SU-DHL-6 (cell line): ENCODE results near the gene IGSF8.

Experiments used
- H2AFZ ChIP-seq: fragments of 200-600 bp; sonication (generic); 2 replicates; pipeline ENCODE4 v1.6.1; 2014; ENCODE audit warnings: low read depth, mild to moderate bottlenecking, moderate library complexity, mixed read lengths, antibody characterized with exemption, low read length; ENCODE audit not compliant: severe bottlenecking
- H3F3A ChIP-seq: fragments of 200-600 bp; shearing (Covaris generic); 2 replicates; pipeline ENCODE4 v1.6.0; 2016; ENCODE audit warnings: antibody characterized with exemption, mild to moderate bottlenecking; ENCODE audit not compliant: insufficient read depth
- H3K27ac ChIP-seq: fragments of 200-600 bp; sonication (generic); 2 replicates; pipeline ENCODE4 v1.5.1; 2016; ENCODE audit warnings: low read depth, mild to moderate bottlenecking, low read length, moderate library complexity, mixed read lengths
- H3K27me3 ChIP-seq: fragments of 200-600 bp; sonication (generic), shearing (Covaris generic); 2 replicates; pipeline ENCODE4 v1.6.0; 2014; ENCODE audit warnings: mild to moderate bottlenecking, low read length
- H3K36me3 ChIP-seq: fragments of 200-600 bp; sonication (generic); 2 replicates; pipeline ENCODE4 v1.6.1; 2014; ENCODE audit warnings: mild to moderate bottlenecking, low read length, mixed read lengths
- H3K4me2 ChIP-seq: fragments of 300-600, 200-600 bp; shearing (Covaris generic), sonication (generic); 2 replicates; pipeline ENCODE4 v1.6.0; 2014; ENCODE audit warnings: low read length, low read depth, mild to moderate bottlenecking; ENCODE audit not compliant: poor library complexity, severe bottlenecking
- H3K4me3 ChIP-seq: fragments of 200-600 bp; sonication (generic); 2 replicates; pipeline ENCODE4 v1.5.1; 2014; ENCODE audit warnings: antibody characterized with exemption, low read length, mild to moderate bottlenecking, mixed read lengths; ENCODE audit not compliant: insufficient read depth, poor library complexity, severe bottlenecking
- H3K79me2 ChIP-seq: fragments of 200-600 bp; sonication (generic); 2 replicates; pipeline ENCODE4 v1.6.1; 2014; ENCODE audit warnings: mild to moderate bottlenecking, low read length, moderate library complexity; ENCODE audit not compliant: insufficient read depth
- H3K9ac ChIP-seq: fragments of 200-600 bp; sonication (generic); 2 replicates; pipeline ENCODE4 v1.7.0; 2014; ENCODE audit warnings: mild to moderate bottlenecking, low read length
- H3K9me2 ChIP-seq: fragments of 200-600 bp; sonication (generic); replicated peaks from 2 replicates; pipeline ENCODE4 v1.6.1; 2014; ENCODE audit warnings: low read length; ENCODE audit not compliant: insufficient read depth
- H3K9me3 ChIP-seq: fragments of 200-600 bp; sonication (generic); 2 replicates; pipeline ENCODE4 v1.6.1; 2014; ENCODE audit warnings: low read length, mixed read lengths; ENCODE audit not compliant: insufficient read depth
- H4K20me1 ChIP-seq: fragments of 200-600 bp; sonication (generic); 2 replicates; pipeline ENCODE4 v1.6.1; 2014; ENCODE audit warnings: low read depth, mild to moderate bottlenecking, antibody characterized with exemption, low read length, moderate library complexity, mixed read lengths
- CTCF ChIP-seq: fragments of 200-600 bp; sonication (generic); IDR thresholded peaks from one replicate; pipeline ENCODE4 v1.5.1; 2017; ENCODE audit warnings: antibody characterized with exemption, mild to moderate bottlenecking, low read length, moderate library complexity; ENCODE audit not compliant: insufficient read depth, poor library complexity, severe bottlenecking
- EZH2phosphoT487 ChIP-seq: fragments of 200-600 bp; sonication (generic), shearing (Covaris generic); conservative IDR thresholded peaks from 2 replicates; pipeline ENCODE4 v1.6.1; 2018; ENCODE audit warnings: mild to moderate bottlenecking, antibody characterized with exemption, low read length, moderate library complexity, mixed read lengths

IGSF8 gene

GRCh38 chr1:160101037-160101716, 2.8 kb upstream of the IGSF8 start:
- no peaks in the 10 kb centered on the region for H3K9me2 ChIP-seq
- no peaks in the 10 kb centered on the region for H3K27me3 ChIP-seq
- no peaks in the 10 kb centered on the region for H3K9me3 ChIP-seq
- H3F3A ChIP-seq = peaks cover 8% of the 10 kb centered on the region
- H4K20me1 ChIP-seq = no peaks in the 10 kb centered on the region
- no peak overlapping the region for H3K27ac ChIP-seq
- peak overlapping the region; percentile 35 for H3K4me2 ChIP-seq
- no peak overlapping the region for H3K4me3 ChIP-seq
- no peak for TF ChIP-seq EZH2phosphoT487
- peak; percentile 94 for TF ChIP-seq CTCF
- H3K36me3 ChIP-seq = no peaks in the 10 kb centered on the region
- H3K9ac ChIP-seq = peak overlapping the region; percentile 30
- H3K79me2 ChIP-seq = no peaks in the 10 kb centered on the region
- H2AFZ ChIP-seq = peak overlapping the region; percentile 97

GRCh38 chr1:160099716-160100375, 1.4 kb upstream of the IGSF8 start:
- Histone ChIP-seq H3K27me3 (no peaks in the 10 kb centered on the region), H3K9ac (peak overlapping the region; percentile 29; the same call in 1 of the 2 replicates), H3K4me3 (no peak overlapping the region), H4K20me1 (no peaks in the 10 kb centered on the region), H3K27ac (no peak overlapping the region), H3K79me2 (no peaks in the 10 kb centered on the region), H3K4me2 (no peak overlapping the region), H3K9me2 (no peaks in the 10 kb centered on the region), H3K9me3 (no peaks in the 10 kb centered on the region), H3K36me3 (no peaks in the 10 kb centered on the region), H2AFZ (no peak overlapping the region), H3F3A (peaks cover 8% of the 10 kb centered on the region)
- TF ChIP-seq EZH2phosphoT487 (no peak), CTCF (no peak)

GRCh38 chr1:160098852-160099561, 588 bp upstream of the IGSF8 start:
- Histone ChIP-seq H2AFZ (peak overlapping the region; percentile 98), H3K79me2 (no peaks in the 10 kb centered on the region), H3K4me2 (peak overlapping the region; percentile 88), H3F3A (peaks cover 8% of the 10 kb centered on the region), H3K4me3 (peak overlapping the region; percentile 48), H3K27me3 (no peaks in the 10 kb centered on the region), H3K36me3 (no peaks in the 10 kb centered on the region), H3K9me2 (no peaks in the 10 kb centered on the region), H4K20me1 (no peaks in the 10 kb centered on the region), H3K27ac (no peak overlapping the region), H3K9ac (peak overlapping the region; percentile 29), H3K9me3 (no peaks in the 10 kb centered on the region)
- no peak for TF ChIP-seq CTCF
- no peak for TF ChIP-seq EZH2phosphoT487
